Panc1 (cell line): ENCODE results near the gene RAPGEF5.

Experiments used
- CTCF ChIP-seq: fragments of 450-650 bp; IDR thresholded peaks from 2 replicates; pipeline ENCODE4 v1.5.1; 2017; ENCODE audit warnings: mild to moderate bottlenecking
- POLR2AphosphoS5 ChIP-seq: IDR thresholded peaks from 2 replicates; pipeline ENCODE4 v1.6.1; 2012; ENCODE audit warnings: mild to moderate bottlenecking, low read depth, low read length, moderate library complexity
- REST ChIP-seq, 2 experiments: IDR thresholded peaks; 2 replicates each; pipeline ENCODE4 v1.6.1; 2011 to 2012; ENCODE audit warnings: low read depth in 2 of 2, control low read depth in 1 of 2, low read length in 1 of 2, mild to moderate bottlenecking in 1 of 2, moderate library complexity in 1 of 2; ENCODE audit not compliant: insufficient read depth in 1 of 2
- SIN3A ChIP-seq: IDR thresholded peaks from 2 replicates; pipeline ENCODE4 v1.6.1; 2012; ENCODE audit warnings: low read depth, mild to moderate bottlenecking, low read length, moderate library complexity, borderline replicate concordance; ENCODE audit not compliant: insufficient read depth

GRCh38 chr7:22402250-22402649 is 45.3 kb upstream of the RAPGEF5 start:
- TF ChIP-seq POLR2AphosphoS5 (no peak), CTCF (no peak), REST (IDR thresholded peaks at IDR 0.05; ENCODE audit: insufficient read depth in 1 of 2, low read depth in 2 of 2, low read length in 1 of 2) (no peak), SIN3A (no peak)
